ENCODE measurements around the gene CCDC137.
A peak's percentile ranks its signal among the peaks of the same experiment; 100 is the strongest.

The CCDC137 gene

DNA sequence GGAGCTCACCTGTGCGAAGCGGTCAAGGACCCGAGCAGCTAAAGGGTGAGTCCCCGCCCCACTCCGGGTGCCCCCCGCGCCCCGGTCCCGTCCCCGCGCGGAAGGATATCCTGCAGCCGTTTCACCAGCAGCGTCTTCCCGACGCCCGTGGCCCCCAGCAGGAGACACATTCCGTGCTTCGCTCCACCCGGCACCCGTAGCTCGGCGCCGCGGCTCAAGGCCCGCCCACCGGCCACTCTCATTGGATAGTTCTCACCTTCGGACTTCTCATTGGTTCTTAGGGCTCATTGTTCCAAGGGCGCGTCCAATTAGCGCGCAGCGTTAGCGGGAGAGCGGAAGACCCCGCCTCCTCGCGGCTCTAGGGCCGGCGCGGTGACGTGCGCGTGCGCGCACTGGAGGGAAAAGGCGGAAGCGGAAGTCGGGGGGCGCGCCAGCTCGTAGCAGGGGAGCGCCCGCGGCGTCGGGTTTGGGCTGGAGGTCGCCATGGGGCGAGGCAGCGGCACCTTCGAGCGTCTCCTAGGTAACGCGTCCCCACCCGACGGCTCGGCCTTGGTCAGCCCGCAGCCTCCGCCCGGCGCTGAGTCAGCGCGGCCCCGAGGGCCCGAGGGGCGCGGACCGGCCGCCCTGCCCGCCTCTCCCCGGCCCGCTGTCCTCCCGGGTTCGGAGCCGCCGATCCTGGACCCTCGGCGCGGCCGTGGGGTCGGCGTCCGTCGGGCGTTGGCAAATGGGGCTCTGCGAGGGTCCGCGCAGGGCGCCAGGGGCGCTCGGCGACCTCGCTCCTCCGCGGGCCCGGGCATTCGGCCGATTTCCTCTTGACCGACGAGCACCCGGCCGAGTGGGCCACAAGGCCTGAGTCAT, 17.3 kb downstream of the CCDC137 start, which contains the start of the genes ARL16 and HGS:
Gene ARL16, minus strand, starts transcription at position 214 of the 858 bp plus-strand sequence. Its CDS starts 44 bp downstream, at position 170.
Gene HGS, plus strand, starts transcription at position 428 of the 858 bp plus-strand sequence. Its CDS starts 56 bp downstream, at position 484.
- DNase-seq, result peak; percentile 100

DNA sequence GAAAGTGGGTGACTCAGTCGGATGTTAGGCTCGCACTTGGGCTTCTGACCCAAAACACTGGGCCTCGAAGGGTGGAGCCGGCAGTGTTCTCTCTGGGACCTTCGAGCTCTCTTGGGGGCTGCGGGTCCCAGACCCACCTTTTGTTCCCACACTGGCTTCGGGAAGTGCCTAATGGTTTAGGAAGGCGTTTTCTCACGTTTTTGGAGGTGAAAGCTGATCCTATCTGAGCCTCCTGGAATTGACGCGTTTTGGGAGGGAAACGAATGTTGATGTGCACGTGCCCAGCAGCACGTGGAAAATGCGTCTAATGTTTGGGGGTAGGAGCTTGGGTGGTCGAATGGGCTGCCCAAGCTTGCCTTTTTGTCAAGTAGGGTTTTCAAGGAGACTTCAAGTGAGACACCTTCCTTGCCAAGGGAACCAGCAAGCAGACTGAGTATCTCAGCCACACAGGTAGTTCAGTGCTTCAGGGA, 17.9 kb downstream of the CCDC137 start:
- no peak for DNase-seq

GRCh38 chr17:81685108-81685507, 18.6 kb downstream of the CCDC137 start:
- DNase-seq, result peak; percentile 83

- DNase-seq, result no peak
These were observed 20.1 kb downstream of the CCDC137 start for GRCh38 chr17:81686614-81687013.

- no peak for DNase-seq
These were observed 21.4 kb downstream of the CCDC137 start for GRCh38 chr17:81687770-81688541.

GRCh38 chr17:81688616-81689015, 22.1 kb downstream of the CCDC137 start:
- no peak for DNase-seq

GRCh38 chr17:81690066-81690465, 23.5 kb downstream of the CCDC137 start:
- no peak for DNase-seq

DNA sequence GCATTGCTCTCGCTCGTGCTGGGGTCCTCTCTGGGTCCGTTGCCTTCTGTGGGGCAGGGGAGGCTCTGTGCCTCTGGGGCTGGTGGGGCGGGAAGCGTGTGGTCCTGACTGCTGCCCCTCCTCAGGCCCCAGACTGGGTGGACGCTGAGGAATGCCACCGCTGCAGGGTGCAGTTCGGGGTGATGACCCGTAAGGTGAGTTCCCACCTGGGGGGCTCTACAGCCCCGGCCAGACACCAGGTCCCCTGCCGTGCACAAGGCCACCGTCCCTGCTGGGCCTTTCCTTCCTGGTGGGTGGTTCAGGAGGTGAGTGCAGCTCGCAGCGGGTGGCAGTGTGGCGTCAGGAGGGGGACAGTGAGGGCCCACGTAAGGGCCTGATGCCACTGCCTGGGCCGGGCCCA, 24.0 kb downstream of the CCDC137 start:
- no peak for DNase-seq

DNA sequence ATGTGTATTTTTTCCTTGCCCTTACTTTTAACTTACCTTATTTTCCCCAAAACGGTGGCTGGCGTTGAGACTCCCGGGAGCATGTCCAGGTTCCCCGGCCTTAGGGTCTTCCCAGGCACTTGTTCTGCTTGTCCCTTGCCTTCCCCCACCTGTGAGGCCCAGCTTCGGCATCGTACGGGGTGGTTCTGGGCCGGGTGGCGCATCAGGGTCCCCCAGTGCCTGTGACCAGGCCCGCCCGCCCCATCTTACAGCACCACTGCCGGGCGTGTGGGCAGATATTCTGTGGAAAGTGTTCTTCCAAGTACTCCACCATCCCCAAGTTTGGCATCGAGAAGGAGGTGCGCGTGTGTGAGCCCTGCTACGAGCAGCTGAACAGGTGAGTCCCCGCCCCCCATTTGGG, 24.7 kb downstream of the CCDC137 start:
- DNase-seq, result no peak

DNA sequence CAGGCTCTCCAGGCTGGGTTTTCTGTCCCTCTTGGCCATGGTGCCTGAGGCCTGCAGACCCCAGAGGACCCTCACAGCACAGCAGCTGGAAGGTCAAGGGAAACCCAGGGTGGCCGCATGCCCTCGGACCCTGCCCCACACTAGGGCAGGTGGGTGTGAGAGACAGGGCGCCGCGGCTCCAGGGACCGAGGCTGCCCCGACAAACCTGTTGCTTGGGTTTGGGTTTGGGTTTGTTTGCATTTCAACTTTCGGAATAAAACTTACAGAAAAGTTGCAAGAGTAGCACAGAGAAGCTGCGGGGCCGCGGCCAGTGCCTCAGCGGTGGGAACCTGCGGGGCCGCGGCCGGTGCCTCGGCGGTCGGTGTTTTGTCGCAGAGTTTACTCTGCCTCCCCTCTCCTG, 25.1 kb downstream of the CCDC137 start:
- no peak for DNase-seq

DNA sequence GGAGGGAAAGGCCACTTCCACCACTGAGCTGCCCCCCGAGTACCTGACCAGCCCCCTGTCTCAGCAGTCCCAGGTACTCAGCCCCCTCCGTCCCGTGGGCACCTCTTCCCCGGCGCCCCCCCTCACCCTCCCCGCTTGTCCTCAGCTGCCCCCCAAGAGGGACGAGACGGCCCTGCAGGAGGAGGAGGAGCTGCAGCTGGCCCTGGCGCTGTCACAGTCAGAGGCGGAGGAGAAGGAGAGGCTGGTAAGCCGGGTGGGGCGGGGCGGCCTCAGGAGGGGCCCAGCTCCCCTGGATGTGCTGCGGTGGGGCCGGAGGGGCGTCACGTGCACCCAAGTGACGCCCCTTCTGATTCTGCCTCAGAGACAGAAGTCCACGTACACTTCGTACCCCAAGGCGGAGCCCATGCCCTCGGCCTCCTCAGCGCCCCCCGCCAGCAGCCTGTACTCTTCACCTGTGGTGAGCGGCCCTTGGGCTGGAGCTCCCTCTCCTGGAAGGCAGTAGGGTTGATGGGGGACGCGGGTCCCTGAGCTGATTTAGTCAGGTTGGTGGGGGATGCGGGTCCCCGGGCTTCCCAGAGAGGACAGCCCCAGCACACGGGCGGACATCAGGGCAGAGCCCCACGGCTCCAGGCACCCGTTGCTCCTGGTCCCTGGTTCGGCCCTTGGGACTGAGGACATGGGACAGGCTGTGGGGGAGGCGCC, 27.1 kb downstream of the CCDC137 start:
- DNase-seq, result no peak

DNA sequence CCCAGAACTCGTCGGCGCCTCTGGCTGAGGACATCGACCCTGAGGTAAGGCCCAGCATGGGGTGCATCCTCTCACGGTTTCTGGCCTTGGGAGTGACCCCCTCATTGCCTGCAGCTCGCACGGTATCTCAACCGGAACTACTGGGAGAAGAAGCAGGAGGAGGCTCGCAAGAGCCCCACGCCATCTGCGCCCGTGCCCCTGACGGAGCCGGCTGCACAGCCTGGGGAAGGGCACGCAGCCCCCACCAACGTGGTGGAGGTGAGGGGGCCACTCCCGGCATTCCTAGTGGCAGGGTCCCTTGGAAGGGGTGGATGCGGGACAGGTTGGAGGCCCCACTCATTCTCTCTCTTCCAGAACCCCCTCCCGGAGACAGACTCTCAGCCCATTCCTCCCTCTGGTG, 28.3 kb downstream of the CCDC137 start:
- DNase-seq, result no peak

- DNase-seq, result no peak
These were observed 28.7 kb downstream of the CCDC137 start for GRCh38 chr17:81695211-81695610.

DNA sequence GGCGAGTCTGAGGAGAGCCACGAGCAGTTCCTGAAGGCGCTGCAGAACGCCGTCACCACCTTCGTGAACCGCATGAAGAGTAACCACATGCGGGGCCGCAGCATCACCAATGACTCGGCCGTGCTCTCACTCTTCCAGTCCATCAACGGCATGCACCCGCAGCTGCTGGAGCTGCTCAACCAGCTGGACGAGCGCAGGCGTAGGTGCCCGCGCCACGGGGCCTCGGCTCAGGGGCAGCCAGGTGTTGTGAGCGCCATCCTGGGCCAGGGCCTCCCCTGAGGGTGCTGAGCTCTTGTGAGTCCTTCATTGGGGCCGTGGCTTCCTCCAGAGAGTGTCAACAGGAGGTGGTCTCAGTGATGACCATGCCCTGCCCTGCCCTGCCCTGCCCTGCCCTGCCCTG, 29.3 kb downstream of the CCDC137 start:
- DNase-seq, result no peak

DNA sequence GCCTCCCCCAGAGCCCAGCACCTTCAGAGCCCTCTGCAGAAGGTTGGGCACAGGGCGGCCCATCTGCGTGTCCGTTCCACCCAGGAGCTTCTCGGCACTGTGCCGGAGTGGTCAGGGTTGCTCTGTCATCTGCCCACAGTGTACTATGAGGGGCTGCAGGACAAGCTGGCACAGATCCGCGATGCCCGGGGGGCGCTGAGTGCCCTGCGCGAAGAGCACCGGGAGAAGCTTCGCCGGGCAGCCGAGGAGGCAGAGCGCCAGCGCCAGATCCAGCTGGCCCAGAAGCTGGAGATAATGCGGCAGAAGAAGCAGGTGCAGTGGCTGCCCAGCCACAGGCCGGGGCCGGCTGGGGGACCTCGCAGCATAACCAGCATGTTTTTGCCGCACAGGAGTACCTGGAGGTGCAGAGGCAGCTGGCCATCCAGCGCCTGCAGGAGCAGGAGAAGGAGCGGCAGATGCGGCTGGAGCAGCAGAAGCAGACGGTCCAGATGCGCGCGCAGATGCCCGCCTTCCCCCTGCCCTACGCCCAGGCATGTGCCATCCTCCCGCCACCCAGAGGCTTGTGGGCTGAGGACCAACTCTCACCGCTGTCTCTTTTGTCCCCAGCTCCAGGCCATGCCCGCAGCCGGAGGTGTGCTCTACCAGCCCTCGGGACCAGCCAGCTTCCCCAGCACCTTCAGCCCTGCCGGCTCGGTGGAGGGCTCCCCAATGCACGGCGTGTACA, 29.8 kb downstream of the CCDC137 start:
- no peak for DNase-seq

DNA sequence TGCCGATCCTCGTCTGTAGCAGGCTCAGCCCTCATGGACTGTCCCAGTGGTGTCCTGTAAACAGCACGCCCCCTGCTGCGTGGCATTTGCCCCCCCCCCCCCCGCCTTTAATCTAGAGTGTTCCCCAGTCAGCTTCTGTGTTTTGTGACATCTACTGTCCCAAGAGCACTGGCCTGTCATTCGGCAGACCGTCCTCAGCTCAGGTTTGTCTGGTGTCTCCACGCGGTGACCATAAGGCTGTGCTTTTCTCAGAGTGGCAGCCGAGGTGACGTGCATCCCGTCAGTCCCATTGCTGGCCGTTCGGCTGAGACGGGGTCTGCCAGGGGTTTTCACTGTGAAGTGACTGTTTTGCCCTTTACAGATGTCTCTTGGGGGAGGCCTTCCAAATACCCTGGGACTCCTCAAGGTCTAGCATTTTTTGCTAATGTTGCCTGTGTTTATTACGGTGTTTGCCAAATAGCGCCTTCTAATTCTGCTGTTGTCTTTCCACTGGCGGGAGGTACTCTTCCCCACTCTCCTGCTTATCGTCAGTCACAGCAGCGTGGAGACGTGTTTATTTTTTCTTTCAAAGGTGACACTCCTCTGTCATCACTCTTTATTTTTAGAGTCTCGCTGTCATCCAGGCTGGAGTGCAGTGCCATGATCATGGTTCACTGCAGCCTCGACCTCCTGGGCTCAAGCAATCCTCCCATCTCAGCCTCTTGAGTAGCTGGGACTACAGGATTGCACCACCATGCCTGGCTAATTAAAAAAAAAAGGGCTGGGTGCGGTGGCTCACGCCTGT, 30.9 kb downstream of the CCDC137 start:
- DNase-seq, result no peak

DNA sequence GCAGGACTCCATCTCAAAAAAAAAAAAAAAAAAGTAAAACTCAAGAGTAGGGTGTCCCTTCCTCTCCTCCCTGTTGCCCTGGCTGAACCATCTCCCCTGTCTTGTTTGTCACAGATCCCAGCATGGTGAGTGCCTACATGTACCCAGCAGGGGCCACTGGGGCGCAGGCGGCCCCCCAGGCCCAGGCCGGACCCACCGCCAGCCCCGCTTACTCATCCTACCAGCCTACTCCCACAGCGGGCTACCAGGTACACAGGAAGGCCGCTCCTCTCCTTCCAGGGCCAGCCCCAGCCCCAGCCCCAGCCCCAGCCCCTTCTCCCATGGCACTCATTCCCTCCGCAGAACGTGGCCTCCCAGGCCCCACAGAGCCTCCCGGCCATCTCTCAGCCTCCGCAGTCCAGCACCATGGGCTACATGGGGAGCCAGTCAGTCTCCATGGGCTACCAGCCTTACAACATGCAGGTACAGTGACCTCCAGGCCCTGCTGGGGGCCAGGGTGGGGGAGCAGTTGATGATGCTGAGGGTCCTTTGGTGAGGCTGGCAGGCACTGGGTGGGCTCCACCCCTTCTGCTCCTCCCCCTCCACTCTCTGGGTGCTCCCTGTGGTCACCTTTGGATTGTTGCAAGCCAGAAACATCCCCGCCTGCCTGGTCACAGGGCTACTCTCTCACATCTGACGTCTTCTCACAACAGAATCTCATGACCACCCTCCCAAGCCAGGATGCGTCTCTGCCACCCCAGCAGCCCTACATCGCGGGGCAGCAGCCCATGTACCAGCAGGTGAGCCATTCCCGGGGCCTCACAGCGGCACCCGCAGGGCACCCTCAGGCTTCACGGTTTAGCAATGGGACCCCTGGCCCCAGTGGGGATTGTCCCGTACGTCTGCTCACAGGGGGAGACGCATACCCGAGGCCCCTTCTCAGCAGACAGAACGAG, 34.1 kb downstream of the CCDC137 start:
- no peak for DNase-seq

GRCh38 chr17:81701288-81702071, 34.9 kb downstream of the CCDC137 start:
- DNase-seq, result no peak

- peak; percentile 97 for DNase-seq
These were observed 36.6 kb downstream of the CCDC137 start, which contains the start of gene MRPL12 for GRCh38 chr17:81702934-81703746. Gene MRPL12 (plus strand): TSS chr17:81703367. CDS start chr17:81703502, 135 bp downstream.

Measured in islet precursor cell (in vitro differentiated cells).